Measurements from ENCODE around the gene HPS5. TPM values are rescaled to one million over a fixed set of nuclear protein-coding genes. Genes with fewer than 3 reads are reported as not detected.
A peak's percentile ranks its signal among the peaks of the same experiment; 100 is the strongest.

HPS5 gene
- total RNA-seq, 1 experiment from 2014 or later: 15.4 TPM

- Mint-ChIP-seq H3K4me3 (peak overlapping the region; percentile 93 to 98), H3K27me3 (ENCODE audit: low read depth) (no peaks in the 10 kb centered on the region), H3K27ac (peak overlapping the region; percentile 62 to 100 (median 100); a peak in 6 of 7 replicates), H3K9me3 (no peaks in the 10 kb centered on the region; a peak in 1 of 5 replicates), H3K36me3 (ENCODE audit: insufficient read depth in 1 of 3, low read depth in 3 of 3) (peaks cover 0 to 29% (median 21%) of the 10 kb centered on the region in 3 experiments; a peak in 6 of 7 replicates), H3K4me1 (peaks cover 26 to 35% of the 10 kb centered on the region in 2 experiments)
- Histone ChIP-seq H3K4me2 (ENCODE audit: insufficient read depth, insufficient read length, low read length) (peak overlapping the region; percentile 98), H3K56ac (ENCODE audit: insufficient read length, low read depth, low read length) (no peak overlapping the region), H4K20me1 (ENCODE audit: control insufficient read depth, insufficient read depth, insufficient read length) (no peaks in the 10 kb centered on the region), H2BK20ac (ENCODE audit: low read depth, low read length, poor library complexity, severe bottlenecking) (no peak overlapping the region), H3K23ac (ENCODE audit: insufficient read length, low read depth, low read length) (no peak overlapping the region), H3K4ac (ENCODE audit: low read depth, low read length) (no peak overlapping the region), H3T11ph (ENCODE audit: low read length) (no peak overlapping the region), H3K9ac (ENCODE audit: extremely low read depth, insufficient read length, low read length) (peak overlapping the region; percentile 95), H3K18ac (ENCODE audit: insufficient read length, low read depth, low read length) (peak overlapping the region; percentile 35), H3K4me1 (ENCODE audit: insufficient read depth, low read length) (no peaks in the 10 kb centered on the region; the same call in 1 of the 2 replicates), H2AK5ac (ENCODE audit: insufficient read length, low read length) (no peak overlapping the region), H3K9me3 (ENCODE audit: control insufficient read depth, low read depth, low read length) (no peaks in the 10 kb centered on the region), H4K91ac (ENCODE audit: insufficient read length, low read depth, low read length) (no peak overlapping the region), H3K23me2 (ENCODE audit: insufficient read length, low read depth, low read length, poor library complexity, severe bottlenecking) (peaks cover 7% of the 10 kb centered on the region), H2BK120ac (ENCODE audit: low read depth, low read length, poor library complexity, severe bottlenecking) (no peak overlapping the region), H3K27me3 (ENCODE audit: insufficient read depth, low read length) (no peaks in the 10 kb centered on the region), H2BK12ac (ENCODE audit: insufficient read length, low read depth, low read length) (no peak overlapping the region), H3K79me1 (ENCODE audit: insufficient read depth, low read depth, low read length, poor library complexity, severe bottlenecking) (peaks cover 5% of the 10 kb centered on the region), H3K14ac (ENCODE audit: insufficient read depth, low read length) (peak overlapping the region; percentile 48; the same call in 1 of the 2 replicates), H2BK15ac (ENCODE audit: low read depth, low read length) (no peak overlapping the region), H4K8ac (replicated peaks; ENCODE audit: insufficient read length, low read depth, low read length) (no peak overlapping the region), H4K5ac (ENCODE audit: insufficient read length, low read depth, low read length) (peak overlapping the region; percentile 81), H3K27ac (ENCODE audit: insufficient read length, low read depth, low read length) (peak overlapping the region; percentile 31), H2BK5ac (ENCODE audit: insufficient read length, low read length) (no peak overlapping the region), H2AFZ (ENCODE audit: low read length) (no peak overlapping the region), H3K79me2 (ENCODE audit: insufficient read depth, low read length) (peaks cover 29% of the 10 kb centered on the region; the same call in 1 of the 2 replicates)
- DNase-seq: no peak
- no CpG with 5 or more reads among the region's 18 CpGs for WGBS (ENCODE audit: extremely low coverage, insufficient read length, low lambda C conversion rate)
- TF ChIP-seq CTCF (conservative IDR thresholded peaks at IDR 0.05): no peak
Observed at GRCh38 chr11:18322818-18323570, 1.1 kb upstream of the HPS5 start.

Measured in H9 (cell line).